Mucosa of descending colon (tissue), 3 donors: ENCODE data around the gene FAM227B. TPM values are rescaled to one million over a fixed set of nuclear protein-coding genes. Genes with fewer than 3 reads are reported as not detected.

Source experiments
- ATAC-seq: fragments of 200-7000 bp; cut with Tn5 transposase; one replicate; pipeline ENCODE4 v1.9.1; 2020; ENCODE audit warnings: mild to moderate bottlenecking, moderate library complexity
- DNase-seq, 3 donors: peaks; one replicate each; pipeline ENCODE4 v3.0.0-alpha.2; 2020
- H3K36me3 ChIP-seq: fragments of 200-600 bp; one replicate; pipeline ENCODE4 v1.8.0; 2021; ENCODE audit warnings: low read depth, mild to moderate bottlenecking
- H3K4me1 ChIP-seq: fragments of 200-600 bp; one replicate; pipeline ENCODE4 v1.8.0; 2021; ENCODE audit warnings: low read depth, mild to moderate bottlenecking
- H3K4me3 ChIP-seq: fragments of 200-600 bp; one replicate; pipeline ENCODE4 v1.8.0; 2021; ENCODE audit warnings: mild to moderate bottlenecking
- H3K9me3 ChIP-seq: fragments of 200-600 bp; one replicate; pipeline ENCODE4 v1.8.0; 2021; ENCODE audit warnings: mild to moderate bottlenecking
- intact Hi-C, 2 donors: fragments of 100-400 bp; cut with DNase I in 1 of 2; cut with micrococcal nuclease in 1 of 2; formaldehyde crosslinking; loops; one replicate each; pipeline versions ENCODE4 v1.11.0 to v1.11.1; 2022; cut with DNase I, micrococcal nuclease
- total RNA-seq, 3 donors: library from RNA; stranded (reverse); fragmentation: NEBNext Ultra II Directional in 2 of 3; extraction: Animal tissue kit (Norgen Biotek cat#: 25700) in 2 of 3; gene quantifications; one replicate each; pipeline versions ENCODE4 v1.2.1 to v1.2.4, GENCODE V29; 2021 to 2023
- TF ChIP-seq, protein P1 (sequence below): fragments of 200-600 bp; IDR thresholded peaks from one replicate; pipeline ENCODE4 v1.8.0; 2022; ENCODE audit warnings: antibody characterized with exemption, mild to moderate bottlenecking
- donor health status: DM: no; HTN: no; CAD: no; lungs with moderate emphysema.
- donor health status: DM: no; HTN: no; CAD: no.
- donor health status: DM: no; HTN: yes; CAD: no.

The FAM227B gene
- total RNA-seq, 3 donors from 2014 or later, result 2.2 to 7.6 (median 3.6) TPM

DNA sequence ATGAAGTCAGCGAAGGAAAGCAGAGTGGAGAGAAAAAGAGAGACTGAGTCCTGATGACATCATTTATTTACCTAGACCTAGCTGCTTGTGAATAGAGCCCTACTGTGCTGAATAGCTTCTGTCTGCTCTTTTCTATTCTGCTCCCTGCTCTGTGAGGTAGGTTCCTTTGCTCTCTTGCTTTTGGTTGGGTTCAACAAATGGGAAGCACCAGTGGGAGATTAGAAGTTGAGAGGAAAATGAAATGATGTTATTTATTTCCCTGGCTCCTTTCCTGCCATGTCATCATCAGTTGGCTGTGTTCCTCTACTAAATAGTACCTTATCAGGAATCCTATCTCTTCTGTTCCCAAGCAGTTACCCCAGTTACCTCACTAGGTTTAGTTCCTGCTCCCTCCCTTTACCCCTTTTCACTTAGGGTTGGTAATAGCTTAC is 23.8 kb upstream of the FAM227B start:
- Histone ChIP-seq H3K4me1 (no peaks in the 10 kb centered on the region), H3K4me3 (no peak overlapping the region), H3K36me3 (no peaks in the 10 kb centered on the region), H3K9me3 (no peaks in the 10 kb centered on the region)
- no peak for ATAC-seq
- no peak for DNase-seq
- TF ChIP-seq, protein P1, sequence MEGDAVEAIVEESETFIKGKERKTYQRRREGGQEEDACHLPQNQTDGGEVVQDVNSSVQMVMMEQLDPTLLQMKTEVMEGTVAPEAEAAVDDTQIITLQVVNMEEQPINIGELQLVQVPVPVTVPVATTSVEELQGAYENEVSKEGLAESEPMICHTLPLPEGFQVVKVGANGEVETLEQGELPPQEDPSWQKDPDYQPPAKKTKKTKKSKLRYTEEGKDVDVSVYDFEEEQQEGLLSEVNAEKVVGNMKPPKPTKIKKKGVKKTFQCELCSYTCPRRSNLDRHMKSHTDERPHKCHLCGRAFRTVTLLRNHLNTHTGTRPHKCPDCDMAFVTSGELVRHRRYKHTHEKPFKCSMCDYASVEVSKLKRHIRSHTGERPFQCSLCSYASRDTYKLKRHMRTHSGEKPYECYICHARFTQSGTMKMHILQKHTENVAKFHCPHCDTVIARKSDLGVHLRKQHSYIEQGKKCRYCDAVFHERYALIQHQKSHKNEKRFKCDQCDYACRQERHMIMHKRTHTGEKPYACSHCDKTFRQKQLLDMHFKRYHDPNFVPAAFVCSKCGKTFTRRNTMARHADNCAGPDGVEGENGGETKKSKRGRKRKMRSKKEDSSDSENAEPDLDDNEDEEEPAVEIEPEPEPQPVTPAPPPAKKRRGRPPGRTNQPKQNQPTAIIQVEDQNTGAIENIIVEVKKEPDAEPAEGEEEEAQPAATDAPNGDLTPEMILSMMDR, result no peak
- intact Hi-C loops, result no loop called here

DNA sequence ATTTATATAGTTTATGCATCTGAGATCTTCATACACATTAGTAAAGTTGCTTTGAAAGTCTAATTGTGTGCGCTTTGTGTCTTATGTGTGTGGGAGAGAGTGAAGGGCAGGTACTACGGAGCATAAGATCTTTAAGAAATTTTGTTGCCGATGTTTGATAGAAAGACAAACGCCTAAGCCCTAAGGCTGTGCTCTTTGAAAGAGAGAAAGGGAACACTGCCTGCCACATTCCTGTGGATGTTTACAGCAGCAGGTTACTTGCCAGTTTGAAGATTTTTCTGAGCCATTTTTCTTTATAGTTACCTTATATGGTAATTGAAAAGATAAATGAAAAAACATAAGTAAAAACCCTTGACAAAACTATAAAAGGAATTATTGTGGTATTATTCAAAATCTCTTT is 17.2 kb upstream of the FAM227B start:
- Histone ChIP-seq H3K36me3 (no peaks in the 10 kb centered on the region), H3K9me3 (no peaks in the 10 kb centered on the region), H3K4me3 (no peak overlapping the region), H3K4me1 (no peaks in the 10 kb centered on the region)
- DNase-seq (no peak), ATAC-seq (no peak)
- TF ChIP-seq, protein P1, result no peak
- intact Hi-C loops, result no loop called here

DNA sequence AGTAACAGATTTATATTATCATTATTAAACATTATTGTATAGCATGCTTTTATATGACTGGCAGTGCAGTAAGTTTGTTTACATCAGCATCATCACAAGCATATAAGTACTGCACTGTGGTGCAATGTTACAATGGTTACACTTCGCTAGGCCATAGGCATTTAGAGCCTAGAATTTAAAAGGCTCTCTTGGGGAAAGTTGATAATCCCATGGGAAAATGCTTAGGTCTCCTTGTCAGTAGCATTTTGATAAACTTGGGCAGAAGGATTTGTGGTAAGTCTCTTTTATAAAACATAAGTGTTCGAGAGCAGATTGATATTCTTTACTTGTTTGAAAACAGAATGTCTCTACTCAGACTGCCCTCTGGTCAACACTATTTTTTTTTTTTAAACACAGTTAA is 7.8 kb upstream of the FAM227B start:
- intact Hi-C loops, result no loop called here
- H3K36me3 ChIP-seq, result no peaks in the 10 kb centered on the region
- no peak for ATAC-seq

DNA sequence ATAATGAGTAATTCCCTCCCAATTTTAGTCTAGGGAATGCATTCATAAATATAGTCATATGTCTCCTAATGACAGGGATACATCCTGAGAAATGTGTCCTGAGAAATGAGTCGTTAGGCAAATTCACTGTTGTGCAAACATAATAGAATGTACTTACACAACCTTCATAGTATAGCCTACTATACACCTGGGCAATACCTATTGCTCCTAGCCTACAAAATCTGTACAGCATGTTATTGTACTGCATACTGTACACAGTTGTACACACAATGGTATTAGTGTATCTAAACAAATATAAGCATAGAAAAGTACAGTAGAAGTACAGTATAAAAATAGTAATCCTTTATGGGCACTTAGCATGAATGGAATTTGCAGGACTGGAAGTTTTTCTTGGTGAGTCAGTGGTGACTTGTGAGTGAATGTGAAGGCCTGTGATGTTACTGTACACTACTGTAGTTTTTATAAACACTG is 6.8 kb upstream of the FAM227B start:
- no peaks in the 10 kb centered on the region for H3K36me3 ChIP-seq
- intact Hi-C loops, result no loop called here
- no peak for DNase-seq
- H3K4me3 ChIP-seq, result no peak overlapping the region
- peak; percentile 15 for ATAC-seq
- H3K9me3 ChIP-seq, result peaks cover 14% of the 10 kb centered on the region
- TF ChIP-seq, protein P1, result no peak
- H3K4me1 ChIP-seq, result no peaks in the 10 kb centered on the region

More for the DNA sequence above, 7.8 kb upstream of the FAM227B start:
- Histone ChIP-seq H3K4me1 (no peaks in the 10 kb centered on the region), H3K4me3 (no peak overlapping the region), H3K9me3 (peaks cover 14% of the 10 kb centered on the region)
- no peak for DNase-seq
- TF ChIP-seq, protein P1, result no peak

DNA sequence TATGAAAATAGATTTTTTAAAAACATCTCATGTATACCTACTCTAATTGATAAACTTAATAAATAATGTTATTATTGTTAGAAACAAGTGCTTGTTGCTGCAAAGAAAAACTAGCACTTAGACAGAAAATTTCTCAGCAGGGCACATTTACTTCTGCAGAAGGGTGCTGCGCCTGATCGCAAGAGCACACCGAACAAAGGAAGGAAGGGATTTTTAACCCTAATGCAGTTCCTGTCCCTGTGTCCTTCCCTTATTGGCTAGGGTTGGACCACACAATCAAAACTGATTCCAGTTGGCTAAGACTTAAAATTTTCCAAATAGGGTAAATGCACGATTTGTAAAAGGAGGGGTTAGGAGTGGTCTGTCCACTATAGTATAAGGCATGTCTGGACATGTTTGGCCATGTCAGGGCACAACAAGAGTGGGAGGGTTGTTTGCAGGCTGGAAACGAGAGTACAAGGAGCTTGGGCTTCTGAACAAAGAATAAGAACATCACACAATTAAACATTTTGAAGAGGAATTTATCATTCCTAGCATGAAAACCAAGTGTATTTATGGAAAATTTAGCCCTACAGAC is 4.9 kb upstream of the FAM227B start:
- TF ChIP-seq, protein P1, result no peak
- no peak for DNase-seq
- intact Hi-C loops, result no loop called here
- Histone ChIP-seq H3K9me3 (peaks cover 14% of the 10 kb centered on the region), H3K4me3 (no peak overlapping the region), H3K4me1 (peaks cover 4% of the 10 kb centered on the region), H3K36me3 (no peaks in the 10 kb centered on the region)
- no peak for ATAC-seq

GRCh38 chr15:49624056-49624455 is 3.4 kb upstream of the FAM227B start:
- no peak for ATAC-seq
- no peak overlapping the region for H3K4me3 ChIP-seq
- intact Hi-C loops, result no loop called here
- TF ChIP-seq, protein P1, result no peak
- H3K36me3 ChIP-seq, result no peaks in the 10 kb centered on the region
- H3K4me1 ChIP-seq, result peaks cover 4% of the 10 kb centered on the region
- no peak for DNase-seq
- H3K9me3 ChIP-seq, result peaks cover 14% of the 10 kb centered on the region
